PC-3 (cell line): ENCODE data around the gene WDR45B. TPM values are rescaled to one million over a fixed set of nuclear protein-coding genes. Genes with fewer than 3 reads are reported as not detected.
A peak's percentile ranks its signal among the peaks of the same experiment; 100 is the strongest.

Source experiments
- ATAC-seq: fragments of 200-7000 bp; cut with Tn5 transposase; 2 replicates; pipeline ENCODE4 v1.9.1; 2020; ENCODE audit warnings: mild to moderate bottlenecking, moderate library complexity
- BruUV-seq: library from RNA; stranded (reverse); fragments of 400-500 nt; replicated peaks from 2 replicates; lab custom pipeline; 2021; lab: Mats Ljungman, UMichigan
- CTCF ChIA-PET: fragments of 300-600 bp; sonication (Branson Sonifier 250); formaldehyde crosslinking; loops from one replicate; lab custom pipeline; 2022; ENCODE audit warnings: antibody characterized with exemption; lab: Charles Lee
- POLR2A ChIA-PET: fragments of 300-600 bp; sonication (Branson Sonifier 250); formaldehyde crosslinking; loops from one replicate; lab custom pipeline; 2022; ENCODE audit warnings: antibody characterized with exemption; ENCODE audit not compliant: unreplicated experiment; lab: Charles Lee
- DNase-seq: peaks from one replicate; pipeline ENCODE4 v3.0.0-alpha.2; 2015
- H2AFZ ChIP-seq: fragments of 300-600 bp; sonication (generic); 2 replicates; pipeline ENCODE4 v1.6.0; 2016; ENCODE audit warnings: antibody characterized with exemption, low read length
- H3F3A ChIP-seq: fragments of 300-600 bp; sonication (generic); one replicate; pipeline ENCODE4 v1.6.0; 2017; ENCODE audit warnings: antibody characterized with exemption, low read length, control low read depth, mild to moderate bottlenecking; ENCODE audit not compliant: unreplicated experiment
- H3K27ac ChIP-seq: fragments of 300-600 bp; sonication (generic); 2 replicates; pipeline ENCODE4 v1.5.1; 2016; ENCODE audit warnings: mild to moderate bottlenecking, low read length
- H3K27me3 ChIP-seq: fragments of 300-600 bp; sonication (generic); 2 replicates; pipeline ENCODE4 v1.6.1; 2016; ENCODE audit warnings: low read length, mixed read lengths
- H3K36me3 ChIP-seq: fragments of 300-600 bp; sonication (generic); 2 replicates; pipeline ENCODE4 v1.6.1; 2016; ENCODE audit warnings: low read depth, mixed run types, low read length, mixed read lengths
- H3K4me1 ChIP-seq: fragments of 300-600 bp; sonication (generic); 2 replicates; pipeline ENCODE4 v1.5.1; 2016; ENCODE audit warnings: low read length; ENCODE audit not compliant: insufficient read depth
- H3K4me2 ChIP-seq: fragments of 300-600 bp; sonication (generic); 2 replicates; pipeline ENCODE4 v1.6.0; 2016; ENCODE audit warnings: low read length
- H3K4me3 ChIP-seq: fragments of 300-600 bp; sonication (generic); 2 replicates; pipeline ENCODE4 v1.5.1; 2016; ENCODE audit warnings: mild to moderate bottlenecking, low read length, mixed read lengths
- H3K79me2 ChIP-seq: fragments of 300-600 bp; sonication (generic); 2 replicates; pipeline ENCODE4 v1.6.1; 2017; ENCODE audit warnings: low read length, mixed read lengths
- H3K9ac ChIP-seq: fragments of 300-600 bp; sonication (generic); 2 replicates; pipeline ENCODE4 v1.6.0; 2016; ENCODE audit warnings: mild to moderate bottlenecking, low read length
- H3K9me2 ChIP-seq: fragments of 300-600 bp; sonication (generic); replicated peaks from 2 replicates; pipeline ENCODE4 v1.6.1; 2016; ENCODE audit warnings: mixed run types, low read length, mixed read lengths
- H3K9me3 ChIP-seq: fragments of 300-600 bp; sonication (generic); 2 replicates; pipeline ENCODE4 v1.6.1; 2016; ENCODE audit warnings: low read length, mixed read lengths
- H4K20me1 ChIP-seq: fragments of 300-600 bp; sonication (generic); 2 replicates; pipeline ENCODE4 v1.6.1; 2016; ENCODE audit warnings: low read length, mixed read lengths
- EZH2 ChIP-seq: fragments of 300-600 bp; sonication (generic); IDR thresholded peaks from one replicate; pipeline ENCODE4 v1.6.1; 2017; ENCODE audit warnings: antibody characterized with exemption, mild to moderate bottlenecking, low read length; ENCODE audit not compliant: unreplicated experiment
- EZH2phosphoT487 ChIP-seq: fragments of 300-600 bp; sonication (generic); IDR thresholded peaks from 2 replicates; pipeline ENCODE4 v1.6.1; 2018; ENCODE audit warnings: mild to moderate bottlenecking, antibody characterized with exemption, low read length, borderline replicate concordance
- intact Hi-C: fragments of 100-400 bp; cut with micrococcal nuclease; formaldehyde crosslinking; loops from 2 replicates; pipeline ENCODE4 v1.9.0; 2023
- total RNA-seq: library from RNA; depleted of rRNA; stranded (reverse); fragments of >200 nt; gene quantifications from 2 replicates; pipeline ENCODE4 v1.2.3, GENCODE V29; 2014
- TF ChIP-seq, protein P1 (sequence below): fragments of 300-600 bp; sonication (generic); conservative IDR thresholded peaks from 2 replicates; pipeline ENCODE4 v1.5.1; 2017; ENCODE audit warnings: antibody characterized with exemption, low read depth, mild to moderate bottlenecking, low read length

WDR45B gene
- total RNA-seq, 1 experiment from 2014 or later, result 110 TPM

DNA sequence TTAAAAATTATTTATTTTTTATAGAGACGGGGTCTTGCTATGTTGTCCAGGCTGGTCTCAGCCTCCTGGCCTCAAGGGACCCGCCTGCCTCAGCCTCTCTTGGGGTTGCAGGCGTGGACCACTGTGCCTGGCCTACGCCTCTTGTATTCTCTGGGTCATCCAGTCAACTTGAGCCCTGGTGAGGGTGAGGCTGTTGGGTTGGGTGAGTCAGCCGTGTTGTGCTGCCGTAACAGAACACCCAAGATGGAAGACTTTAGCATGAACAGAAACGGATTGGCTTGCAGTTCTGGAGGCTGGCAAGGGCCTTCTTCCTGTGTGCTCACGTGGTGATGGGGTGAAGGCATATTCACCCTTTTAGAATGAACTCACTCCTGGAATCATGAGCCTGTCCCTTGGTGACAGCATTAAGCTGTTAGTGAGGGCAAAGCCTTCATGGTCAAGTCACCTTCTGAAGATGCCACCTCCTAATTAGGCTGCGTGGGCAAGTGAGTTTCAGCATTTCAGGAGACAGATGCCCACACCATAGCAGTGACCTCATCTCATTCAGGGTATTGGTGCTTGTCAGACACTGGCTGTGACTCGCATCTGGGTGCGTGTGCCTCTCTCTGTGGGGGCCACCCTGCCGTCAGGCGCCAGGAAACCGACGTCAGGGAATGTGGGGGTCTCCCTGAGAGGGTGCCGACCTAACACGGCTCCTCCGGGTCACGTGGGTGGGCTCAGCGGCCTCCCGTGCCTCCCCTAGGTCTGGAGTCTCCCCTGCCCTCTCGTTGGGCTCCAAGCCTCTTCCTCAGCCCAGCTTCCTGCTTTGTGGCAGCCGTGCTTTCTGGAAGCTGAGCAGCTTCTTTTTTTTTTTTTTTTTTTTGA, 49.8 kb downstream of the WDR45B start:
- peaks cover 5% of the 10 kb centered on the region; the same call in 1 of the 2 replicates for H3K79me2 ChIP-seq
- intact Hi-C loops, result no loop called here
- no peak overlapping the region for H3K4me2 ChIP-seq
- no peak overlapping the region for H3K9ac ChIP-seq
- H2AFZ ChIP-seq, result no peak overlapping the region
- H3K9me2 ChIP-seq, result no peaks in the 10 kb centered on the region
- H3K9me3 ChIP-seq, result no peaks in the 10 kb centered on the region
- BruUV-seq, result no TSS peak
- no peak for DNase-seq
- peak; percentile 34 for ATAC-seq
- POLR2A ChIA-PET, result no interaction called here
- no peak overlapping the region for H3K27ac ChIP-seq
- H3K36me3 ChIP-seq, result peaks cover 58% of the 10 kb centered on the region
- no peaks in the 10 kb centered on the region for H3K27me3 ChIP-seq
- no peak overlapping the region for H3K4me3 ChIP-seq
- H4K20me1 ChIP-seq, result no peaks in the 10 kb centered on the region
- CTCF ChIA-PET, result no interaction called here
- peaks cover 5% of the 10 kb centered on the region for H3K4me1 ChIP-seq
- H3F3A ChIP-seq, result no peaks in the 10 kb centered on the region
- no peak for TF ChIP-seq EZH2
- TF ChIP-seq, protein P1, sequence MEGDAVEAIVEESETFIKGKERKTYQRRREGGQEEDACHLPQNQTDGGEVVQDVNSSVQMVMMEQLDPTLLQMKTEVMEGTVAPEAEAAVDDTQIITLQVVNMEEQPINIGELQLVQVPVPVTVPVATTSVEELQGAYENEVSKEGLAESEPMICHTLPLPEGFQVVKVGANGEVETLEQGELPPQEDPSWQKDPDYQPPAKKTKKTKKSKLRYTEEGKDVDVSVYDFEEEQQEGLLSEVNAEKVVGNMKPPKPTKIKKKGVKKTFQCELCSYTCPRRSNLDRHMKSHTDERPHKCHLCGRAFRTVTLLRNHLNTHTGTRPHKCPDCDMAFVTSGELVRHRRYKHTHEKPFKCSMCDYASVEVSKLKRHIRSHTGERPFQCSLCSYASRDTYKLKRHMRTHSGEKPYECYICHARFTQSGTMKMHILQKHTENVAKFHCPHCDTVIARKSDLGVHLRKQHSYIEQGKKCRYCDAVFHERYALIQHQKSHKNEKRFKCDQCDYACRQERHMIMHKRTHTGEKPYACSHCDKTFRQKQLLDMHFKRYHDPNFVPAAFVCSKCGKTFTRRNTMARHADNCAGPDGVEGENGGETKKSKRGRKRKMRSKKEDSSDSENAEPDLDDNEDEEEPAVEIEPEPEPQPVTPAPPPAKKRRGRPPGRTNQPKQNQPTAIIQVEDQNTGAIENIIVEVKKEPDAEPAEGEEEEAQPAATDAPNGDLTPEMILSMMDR, result no peak
- no peak for TF ChIP-seq EZH2phosphoT487

DNA sequence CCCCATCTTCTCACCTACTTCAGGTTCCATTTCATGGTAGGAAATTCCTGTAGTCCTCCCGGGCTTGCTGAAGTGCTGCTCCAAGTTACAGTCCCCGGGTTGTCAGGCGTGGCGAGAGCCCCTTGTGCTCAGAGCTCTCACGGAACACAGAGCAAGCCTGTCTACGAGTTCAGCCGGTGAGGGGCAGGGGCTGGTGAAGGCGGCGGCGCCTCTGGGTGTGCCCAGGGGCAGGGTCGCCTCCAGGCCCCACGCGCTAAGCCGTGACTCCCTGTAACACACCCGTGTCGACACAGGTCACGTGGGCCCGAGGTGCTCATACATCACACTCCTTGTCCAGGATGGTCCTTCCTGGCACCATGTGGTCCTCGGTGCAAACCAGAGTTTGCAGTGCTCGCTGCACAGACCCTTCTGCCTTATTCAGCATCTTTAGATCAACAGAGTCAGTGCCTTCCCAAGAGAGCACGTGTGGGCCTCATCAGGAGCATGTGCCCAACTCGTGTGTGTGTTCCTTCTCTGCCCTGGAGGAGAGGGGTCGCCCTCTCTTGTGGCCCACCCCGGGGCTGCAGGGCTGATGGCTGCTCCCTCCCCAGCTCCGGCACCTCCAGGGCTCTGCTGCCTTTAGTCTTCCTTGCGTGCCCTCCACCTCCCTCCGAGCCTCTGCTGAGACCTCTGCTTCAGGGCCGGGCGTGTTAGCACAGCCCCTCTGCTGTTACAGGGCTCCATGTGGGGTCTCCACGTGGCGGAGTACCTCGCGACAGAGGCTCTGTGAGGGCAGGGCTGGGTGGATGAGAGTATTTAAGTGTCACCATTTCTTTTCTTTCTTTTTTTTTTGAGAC, 51.2 kb downstream of the WDR45B start:
- peaks cover 45% of the 10 kb centered on the region for H3K36me3 ChIP-seq
- H3K9me2 ChIP-seq, result no peaks in the 10 kb centered on the region
- no peaks in the 10 kb centered on the region for H4K20me1 ChIP-seq
- ATAC-seq, result no peak
- ChIA-PET CTCF (no interaction called here), POLR2A (no interaction called here)
- intact Hi-C loops, result no loop called here
- H2AFZ ChIP-seq, result no peak overlapping the region
- H3K4me3 ChIP-seq, result no peak overlapping the region
- H3F3A ChIP-seq, result peaks cover 10% of the 10 kb centered on the region
- no peak overlapping the region for H3K27ac ChIP-seq
- H3K79me2 ChIP-seq, result peaks cover 5% of the 10 kb centered on the region; the same call in 1 of the 2 replicates
- no TSS peak for BruUV-seq
- no peak for DNase-seq
- H3K4me2 ChIP-seq, result no peak overlapping the region
- H3K4me1 ChIP-seq, result peaks cover 14% of the 10 kb centered on the region
- no peak overlapping the region for H3K9ac ChIP-seq
- TF ChIP-seq, protein P1, result no peak
- no peak for TF ChIP-seq EZH2
- no peak for TF ChIP-seq EZH2phosphoT487
- H3K27me3 ChIP-seq, result no peaks in the 10 kb centered on the region
- no peaks in the 10 kb centered on the region for H3K9me3 ChIP-seq
